ENCODE results near the gene ENTPD7.
"Not testable (repeated sequence)": the region's sequence is repeated elsewhere in the genome, so short reads cannot be mapped to it uniquely, and the experiment has no call there.

GRCh38 chr10:99625124-99625523 lies 34.2 kb upstream of the ENTPD7 start:
- not testable (repeated sequence) for TF ChIP-seq POLR2AphosphoS5 (IDR thresholded peaks at IDR 0.05); RAD21 (conservative IDR thresholded peaks at IDR 0.05); EZH2 (IDR thresholded peaks at IDR 0.05; ENCODE audit: borderline replicate concordance, insufficient read depth, low read length, poor library complexity, severe bottlenecking); EP300 (conservative IDR thresholded peaks at IDR 0.05; ENCODE audit: poor library complexity, severe bottlenecking); SMC3 (conservative IDR thresholded peaks at IDR 0.05; ENCODE audit: poor library complexity); TAF1 (IDR thresholded peaks at IDR 0.05; ENCODE audit: low read depth); MXI1 (conservative IDR thresholded peaks at IDR 0.05; ENCODE audit: poor library complexity, severe bottlenecking)
- TF ChIP-seq, protein P1, sequence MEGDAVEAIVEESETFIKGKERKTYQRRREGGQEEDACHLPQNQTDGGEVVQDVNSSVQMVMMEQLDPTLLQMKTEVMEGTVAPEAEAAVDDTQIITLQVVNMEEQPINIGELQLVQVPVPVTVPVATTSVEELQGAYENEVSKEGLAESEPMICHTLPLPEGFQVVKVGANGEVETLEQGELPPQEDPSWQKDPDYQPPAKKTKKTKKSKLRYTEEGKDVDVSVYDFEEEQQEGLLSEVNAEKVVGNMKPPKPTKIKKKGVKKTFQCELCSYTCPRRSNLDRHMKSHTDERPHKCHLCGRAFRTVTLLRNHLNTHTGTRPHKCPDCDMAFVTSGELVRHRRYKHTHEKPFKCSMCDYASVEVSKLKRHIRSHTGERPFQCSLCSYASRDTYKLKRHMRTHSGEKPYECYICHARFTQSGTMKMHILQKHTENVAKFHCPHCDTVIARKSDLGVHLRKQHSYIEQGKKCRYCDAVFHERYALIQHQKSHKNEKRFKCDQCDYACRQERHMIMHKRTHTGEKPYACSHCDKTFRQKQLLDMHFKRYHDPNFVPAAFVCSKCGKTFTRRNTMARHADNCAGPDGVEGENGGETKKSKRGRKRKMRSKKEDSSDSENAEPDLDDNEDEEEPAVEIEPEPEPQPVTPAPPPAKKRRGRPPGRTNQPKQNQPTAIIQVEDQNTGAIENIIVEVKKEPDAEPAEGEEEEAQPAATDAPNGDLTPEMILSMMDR (IDR thresholded peaks at IDR 0.05; ENCODE audit: poor library complexity, severe bottlenecking), result not testable (repeated sequence)
- TF ChIP-seq, protein P2, sequence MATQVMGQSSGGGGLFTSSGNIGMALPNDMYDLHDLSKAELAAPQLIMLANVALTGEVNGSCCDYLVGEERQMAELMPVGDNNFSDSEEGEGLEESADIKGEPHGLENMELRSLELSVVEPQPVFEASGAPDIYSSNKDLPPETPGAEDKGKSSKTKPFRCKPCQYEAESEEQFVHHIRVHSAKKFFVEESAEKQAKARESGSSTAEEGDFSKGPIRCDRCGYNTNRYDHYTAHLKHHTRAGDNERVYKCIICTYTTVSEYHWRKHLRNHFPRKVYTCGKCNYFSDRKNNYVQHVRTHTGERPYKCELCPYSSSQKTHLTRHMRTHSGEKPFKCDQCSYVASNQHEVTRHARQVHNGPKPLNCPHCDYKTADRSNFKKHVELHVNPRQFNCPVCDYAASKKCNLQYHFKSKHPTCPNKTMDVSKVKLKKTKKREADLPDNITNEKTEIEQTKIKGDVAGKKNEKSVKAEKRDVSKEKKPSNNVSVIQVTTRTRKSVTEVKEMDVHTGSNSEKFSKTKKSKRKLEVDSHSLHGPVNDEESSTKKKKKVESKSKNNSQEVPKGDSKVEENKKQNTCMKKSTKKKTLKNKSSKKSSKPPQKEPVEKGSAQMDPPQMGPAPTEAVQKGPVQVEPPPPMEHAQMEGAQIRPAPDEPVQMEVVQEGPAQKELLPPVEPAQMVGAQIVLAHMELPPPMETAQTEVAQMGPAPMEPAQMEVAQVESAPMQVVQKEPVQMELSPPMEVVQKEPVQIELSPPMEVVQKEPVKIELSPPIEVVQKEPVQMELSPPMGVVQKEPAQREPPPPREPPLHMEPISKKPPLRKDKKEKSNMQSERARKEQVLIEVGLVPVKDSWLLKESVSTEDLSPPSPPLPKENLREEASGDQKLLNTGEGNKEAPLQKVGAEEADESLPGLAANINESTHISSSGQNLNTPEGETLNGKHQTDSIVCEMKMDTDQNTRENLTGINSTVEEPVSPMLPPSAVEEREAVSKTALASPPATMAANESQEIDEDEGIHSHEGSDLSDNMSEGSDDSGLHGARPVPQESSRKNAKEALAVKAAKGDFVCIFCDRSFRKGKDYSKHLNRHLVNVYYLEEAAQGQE (IDR thresholded peaks at IDR 0.05; ENCODE audit: borderline replicate concordance), result not testable (repeated sequence)

Data from neural cell (in vitro differentiated cells).